Germinal center (tissue), 1 donor: ENCODE data around the gene TMX2.

Experiments
- DNase-seq: peaks from one replicate; pipeline ENCODE4 v3.0.0; 2012; ENCODE audit warnings: mixed read lengths, low spot score

TMX2 gene

GRCh38 chr11:57764972-57765371, 52.6 kb downstream of the TMX2 start:
- no peak for DNase-seq

- no peak for DNase-seq
Measured at GRCh38 chr11:57770793-57771192, 58.4 kb downstream of the TMX2 start.

GRCh38 chr11:57771365-57771764, 59.0 kb downstream of the TMX2 start:
- no peak for DNase-seq

DNA sequence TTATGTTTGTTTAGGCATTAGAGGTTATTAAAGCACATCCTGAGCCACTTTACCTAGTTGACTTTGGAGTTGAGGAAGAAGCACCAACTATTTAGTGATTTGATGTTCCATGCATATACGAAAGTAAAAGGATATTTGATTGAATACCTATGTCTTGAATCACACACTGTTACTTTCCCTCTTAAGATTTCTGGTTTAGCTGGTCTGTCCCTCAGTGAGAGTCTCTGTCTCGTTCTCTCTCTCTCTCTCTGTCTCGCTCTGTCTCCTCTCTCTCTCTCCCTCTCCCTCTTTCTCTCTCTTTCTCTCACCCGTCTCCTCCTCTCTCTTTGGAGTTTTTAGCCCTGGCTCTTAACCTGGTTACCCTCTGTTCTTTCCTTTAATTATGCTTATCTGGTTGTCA, 60.2 kb downstream of the TMX2 start:
- DNase-seq, result no peak

DNA sequence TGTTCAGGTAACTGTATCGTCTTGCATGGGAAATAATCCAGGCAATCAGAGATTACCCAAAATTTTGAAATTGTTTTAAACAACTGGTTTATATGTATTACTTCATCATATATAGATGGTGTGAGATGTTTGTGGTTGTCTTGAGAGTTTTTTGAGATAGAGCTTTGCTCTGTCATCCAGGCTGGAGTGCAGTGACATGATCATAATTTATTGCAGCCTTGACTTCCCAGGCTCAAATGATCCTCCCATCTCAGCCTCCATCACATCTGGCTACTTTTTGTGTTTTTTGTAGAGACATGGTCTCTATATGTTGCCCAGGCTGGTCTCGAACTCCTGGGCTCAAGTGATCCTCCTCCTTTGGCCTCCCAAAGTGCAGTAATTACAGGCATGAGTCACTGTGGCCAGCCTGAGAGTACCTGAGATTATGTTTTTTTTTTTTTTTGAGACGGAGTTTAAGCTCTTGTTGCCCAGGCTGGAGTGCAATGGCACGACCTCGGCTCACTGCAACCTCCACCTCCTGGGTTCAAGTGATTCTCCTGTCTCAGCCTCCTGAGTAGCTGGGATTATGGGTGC, 60.7 kb downstream of the TMX2 start:
- DNase-seq, result no peak

GRCh38 chr11:57775491-57775890, 63.1 kb downstream of the TMX2 start:
- DNase-seq, result no peak

- DNase-seq, result no peak
Measured at GRCh38 chr11:57776031-57776521, 63.7 kb downstream of the TMX2 start.

DNA sequence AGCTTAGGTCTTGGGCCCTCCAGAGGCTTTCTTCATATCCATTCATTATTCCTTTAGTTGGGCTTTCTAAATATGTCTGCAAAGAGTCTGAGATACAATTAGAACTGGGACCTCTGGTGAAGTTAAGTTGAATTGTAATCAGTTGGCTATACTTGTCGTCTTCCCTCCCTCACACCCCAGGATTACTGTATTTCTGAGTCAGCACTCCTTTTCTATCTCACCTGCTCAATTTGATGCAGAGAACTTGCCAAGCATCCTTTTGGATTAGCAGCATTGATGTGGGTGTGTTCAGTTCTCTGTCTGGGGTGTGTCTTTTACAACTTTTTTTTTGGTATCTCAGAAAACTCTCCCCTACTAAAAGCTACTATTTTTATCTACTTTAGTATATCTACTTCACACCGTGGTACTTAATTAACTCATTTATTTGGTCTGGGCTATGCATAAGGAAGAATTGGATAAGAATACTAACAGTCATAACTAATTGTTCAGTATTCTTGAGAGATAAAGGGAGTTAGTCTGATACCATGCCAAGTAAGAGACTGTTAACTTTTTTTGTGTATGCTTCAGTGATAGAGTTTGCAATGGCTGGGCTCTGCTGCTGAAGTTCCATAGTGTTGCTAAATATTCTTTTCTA, 64.3 kb downstream of the TMX2 start:
- DNase-seq, result no peak

GRCh38 chr11:57777969-57778317, 65.5 kb downstream of the TMX2 start:
- DNase-seq, result no peak

DNA sequence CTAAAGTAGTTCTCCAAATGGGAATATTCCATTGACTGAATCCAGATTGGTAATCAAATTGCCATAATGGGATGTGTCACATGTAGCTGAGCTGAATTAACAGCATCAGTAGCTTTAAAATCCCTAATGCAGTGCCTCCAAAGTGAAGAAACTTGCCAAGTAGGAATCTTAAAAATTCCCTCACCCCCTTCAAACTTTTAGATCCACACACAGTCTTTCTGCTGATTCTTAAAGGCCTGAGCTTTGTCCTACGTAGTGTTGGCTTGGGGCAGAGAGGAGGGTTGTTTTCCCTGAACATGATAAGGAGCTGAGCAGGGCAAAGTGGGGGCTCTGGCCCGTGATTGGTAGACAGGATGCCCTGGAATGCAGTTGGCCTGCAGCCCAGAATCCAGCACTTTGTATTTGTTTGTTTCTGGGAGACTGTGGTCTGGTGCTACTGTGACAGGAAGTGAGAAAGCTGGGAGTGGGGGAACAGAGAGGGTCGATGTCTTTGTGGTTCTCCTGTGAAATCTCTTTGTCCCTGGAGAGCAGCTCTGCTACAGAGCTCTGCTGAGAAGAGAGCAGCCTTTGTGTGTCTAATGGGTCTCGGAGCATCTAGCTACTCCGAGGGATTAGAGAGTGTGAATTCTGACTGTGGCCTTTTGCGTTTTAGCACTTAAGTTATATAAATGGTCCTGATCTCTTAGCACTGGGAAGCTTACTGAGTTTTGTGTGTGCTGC, 66.1 kb downstream of the TMX2 start:
- DNase-seq, result no peak

- DNase-seq, result no peak
Measured at GRCh38 chr11:57779276-57779675, 66.9 kb downstream of the TMX2 start.

DNA sequence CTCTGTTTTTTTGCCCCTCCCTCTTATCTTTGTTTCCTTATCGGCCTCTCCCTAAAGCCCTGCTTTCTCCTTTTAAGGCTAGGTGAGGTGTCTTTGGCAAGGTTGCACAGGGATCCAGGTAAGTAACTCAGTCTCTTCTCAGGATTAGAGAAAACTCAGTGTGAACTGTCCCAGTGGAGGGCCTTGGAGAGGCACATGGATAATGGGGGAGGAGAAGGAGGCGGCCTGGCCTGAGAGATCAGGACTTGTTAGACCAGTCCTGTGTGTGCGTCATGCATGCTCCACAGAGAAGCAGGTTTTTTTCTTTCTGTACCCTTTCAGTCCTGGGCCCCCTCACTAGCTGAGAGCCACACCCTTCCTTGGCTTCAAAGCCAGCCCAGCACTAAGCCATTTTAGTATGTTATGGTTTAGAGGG, 69.1 kb downstream of the TMX2 start:
- no peak for DNase-seq

DNA sequence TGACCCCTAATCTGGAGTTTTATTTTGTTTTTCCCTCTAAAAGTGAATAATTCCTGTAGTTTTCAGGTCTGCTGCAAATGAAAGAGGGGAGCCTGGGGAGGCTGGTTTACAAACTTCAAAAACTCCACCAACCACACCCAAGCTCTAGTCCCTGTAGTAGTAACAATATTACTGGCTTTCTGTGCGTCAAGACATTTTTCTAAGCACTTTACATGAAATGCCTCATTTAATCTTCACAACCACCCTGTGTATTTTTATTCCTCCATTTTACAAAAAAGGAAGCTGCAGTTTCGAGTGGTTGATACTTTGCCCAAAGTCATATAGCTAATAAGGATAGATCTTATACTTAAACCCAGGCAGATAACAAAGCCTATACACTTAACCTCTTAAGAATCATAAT, 72.7 kb downstream of the TMX2 start:
- DNase-seq, result peak; percentile 16

DNA sequence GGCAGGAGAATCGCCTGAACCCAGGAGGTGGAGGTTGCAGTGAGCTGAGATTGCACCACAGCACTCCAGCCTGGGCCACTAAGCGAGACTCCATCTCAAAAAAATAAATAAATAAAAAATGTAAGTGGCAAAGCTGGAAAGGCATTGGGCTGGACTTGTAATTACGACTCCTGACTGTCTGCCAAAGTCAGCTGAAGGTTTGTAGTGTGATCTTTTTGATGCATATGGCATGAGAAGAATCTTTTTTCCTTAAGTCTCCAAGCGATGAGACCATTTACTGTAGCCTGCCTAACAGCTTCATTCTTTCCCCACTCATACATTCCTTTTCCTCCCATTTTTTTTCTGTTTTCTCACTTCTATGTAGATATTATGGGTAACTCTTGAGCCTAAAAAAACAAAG, 74.0 kb downstream of the TMX2 start:
- no peak for DNase-seq

DNA sequence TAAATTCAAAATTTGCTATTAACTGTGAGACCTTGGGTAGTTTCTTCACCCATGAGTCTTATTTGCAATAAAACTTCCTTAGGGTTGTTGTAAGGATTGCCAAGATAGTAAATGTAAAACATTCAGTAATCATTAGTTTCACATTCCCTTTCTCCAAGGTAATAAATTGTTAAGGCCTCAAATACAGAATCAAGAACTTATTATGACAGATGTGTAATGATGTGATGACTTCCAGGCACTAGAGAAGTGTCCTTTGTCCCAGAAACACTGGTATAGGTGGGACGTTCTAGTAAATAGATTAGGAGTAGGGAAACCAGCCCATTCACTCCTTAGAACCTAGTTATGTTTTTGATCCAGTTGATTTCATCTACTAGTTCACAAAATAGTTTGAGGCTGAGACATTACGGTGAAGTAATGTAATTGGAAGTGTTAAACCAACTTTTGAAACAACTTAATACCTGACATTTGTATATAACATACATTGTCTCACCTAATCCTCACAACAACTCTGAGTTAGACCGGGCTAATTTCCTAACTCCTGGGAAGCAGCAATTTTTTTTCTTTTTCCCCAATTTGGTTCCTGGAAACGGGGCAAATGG, 74.7 kb downstream of the TMX2 start:
- no peak for DNase-seq

GRCh38 chr11:57787920-57788702, 75.7 kb downstream of the TMX2 start:
- no peak for DNase-seq

GRCh38 chr11:57788703-57789088, 76.3 kb downstream of the TMX2 start:
- DNase-seq, result no peak
